ENCODE measurements around the gene SQOR.
"Not testable (repeated sequence)": the region's sequence is repeated elsewhere in the genome, so short reads cannot be mapped to it uniquely, and the experiment has no call there.

GRCh38 chr15:45650007-45650406, 15.2 kb downstream of the SQOR start:
- TF ChIP-seq CTCF, POLR2A, EP300 (IDR thresholded peaks at IDR 0.05): not testable (repeated sequence)

All from stomach (tissue), 4 donors.